CD4-positive, alpha-beta T cell (primary cell): Measurements from ENCODE around the gene SPECC1. TPM values are rescaled to one million over a fixed set of nuclear protein-coding genes. Genes with fewer than 3 reads are reported as not detected.

Experiments used
- ATAC-seq: fragments of 200-7000 bp; cut with Tn5 transposase; one replicate; pipeline ENCODE4 v1.10.0; 2022; ENCODE audit warnings: mild to moderate bottlenecking; ENCODE audit not compliant: poor library complexity
- CTCF ChIA-PET: fragments of 350-600 bp; sonication (Branson Sonifier 250); formaldehyde crosslinking; loops from one replicate; lab custom pipeline; 2021; ENCODE audit warnings: antibody characterized with exemption, inconsistent platforms; lab: Charles Lee
- POLR2A ChIA-PET: fragments of 350-600 bp; sonication (Branson Sonifier 250); formaldehyde crosslinking; loops from one replicate; lab custom pipeline; 2021; ENCODE audit warnings: antibody characterized with exemption, inconsistent platforms; lab: Charles Lee
- DNase-seq, 14 experiments: peaks; one replicate each; pipeline ENCODE4 v3.0.0-alpha.2; 2013 to 2020; ENCODE audit warnings: mixed read lengths in 2 of 14
- H3K27ac ChIP-seq, 2 donors: one replicate each; pipeline versions ENCODE4 v1.5.1 to v1.7.0; 2013; ENCODE audit warnings: low read length in 2 of 2, low read depth in 1 of 2, mild to moderate bottlenecking in 1 of 2
- H3K27me3 ChIP-seq, 2 experiments: 1 replicate in 1 of 2; 2 replicates in 1 of 2; pipeline versions ENCODE4 v1.6.1 to v1.7.0; 2013; ENCODE audit warnings: low read length in 2 of 2, control low read depth in 1 of 2, mild to moderate bottlenecking in 1 of 2, moderate library complexity in 1 of 2; ENCODE audit not compliant: insufficient read depth in 2 of 2, control insufficient read depth in 1 of 2
- H3K36me3 ChIP-seq: one replicate; pipeline ENCODE4 v1.6.1; 2013; ENCODE audit warnings: low read length, control low read depth; ENCODE audit not compliant: insufficient read depth
- H3K4me1 ChIP-seq: one replicate; pipeline ENCODE4 v1.6.1; 2013; ENCODE audit warnings: low read length, control low read depth; ENCODE audit not compliant: insufficient read depth
- H3K4me3 ChIP-seq: one replicate; pipeline ENCODE4 v1.5.1; 2013; ENCODE audit warnings: mild to moderate bottlenecking, low read length, moderate library complexity
- H3K9me3 ChIP-seq, 2 experiments: 1 replicate in 1 of 2; 2 replicates in 1 of 2; pipeline versions ENCODE4 v1.6.1 to v1.7.0; 2013; ENCODE audit warnings: low read length in 2 of 2, mild to moderate bottlenecking in 2 of 2, control low read depth in 1 of 2, moderate library complexity in 1 of 2; ENCODE audit not compliant: control insufficient read depth in 1 of 2, insufficient read depth in 1 of 2
- H3K27ac Mint-ChIP-seq: one replicate; pipeline ENCODE4 v1.8.0; 2020; ENCODE audit warnings: mixed read lengths
- H3K27me3 Mint-ChIP-seq: one replicate; pipeline ENCODE4 v1.8.0; 2021; ENCODE audit warnings: mixed read lengths
- H3K36me3 Mint-ChIP-seq: one replicate; pipeline ENCODE4 v1.8.0; 2021; ENCODE audit warnings: low read depth, mixed read lengths
- H3K4me1 Mint-ChIP-seq: one replicate; pipeline ENCODE4 v1.8.0; 2021; ENCODE audit warnings: low read depth, mixed read lengths
- H3K4me3 Mint-ChIP-seq: one replicate; pipeline ENCODE4 v1.8.0; 2020; ENCODE audit warnings: mild to moderate bottlenecking, mixed read lengths
- H3K9me3 Mint-ChIP-seq: one replicate; pipeline ENCODE4 v1.8.0; 2020; ENCODE audit warnings: mixed read lengths
- intact Hi-C, 2 experiments: fragments of 100-400 bp; cut with DNase I in 1 of 2; cut with micrococcal nuclease in 1 of 2; formaldehyde crosslinking; loops; one replicate each; pipeline versions ENCODE4 v1.15.1 to v1.9.0; 2023 to 2025; cut with DNase I, micrococcal nuclease
- total RNA-seq, 174 experiments: library from RNA in 2 of 174; stranded (reverse) in 2 of 174; gene quantifications; one replicate each; pipeline ENCODE4 v1.2.3 and lab custom pipeline; 2021 to 2026
- TF ChIP-seq, protein P1 (sequence below): fragments of 200-600 bp; IDR thresholded peaks from one replicate; pipeline ENCODE4 v1.8.0; 2022; ENCODE audit warnings: antibody characterized with exemption, mild to moderate bottlenecking

The SPECC1 gene
- total RNA-seq, 2 experiments from 2014 or later = 4.3 to 4.4 TPM

- Histone ChIP-seq H3K9me3 (peaks cover 9 to 22% of the 10 kb centered on the region in 2 experiments), H3K4me3 (no peak overlapping the region), H3K27ac (no peak overlapping the region), H3K27me3 (no peaks in the 10 kb centered on the region), H3K4me1 (no peaks in the 10 kb centered on the region), H3K36me3 (no peaks in the 10 kb centered on the region)
- Mint-ChIP-seq H3K36me3 (peaks cover 29% of the 10 kb centered on the region), H3K9me3 (peaks cover 6% of the 10 kb centered on the region), H3K4me3 (no peak overlapping the region), H3K27ac (no peak overlapping the region), H3K4me1 (peaks cover 9% of the 10 kb centered on the region), H3K27me3 (no peaks in the 10 kb centered on the region)
- no peak for DNase-seq
- TF ChIP-seq, protein P1, sequence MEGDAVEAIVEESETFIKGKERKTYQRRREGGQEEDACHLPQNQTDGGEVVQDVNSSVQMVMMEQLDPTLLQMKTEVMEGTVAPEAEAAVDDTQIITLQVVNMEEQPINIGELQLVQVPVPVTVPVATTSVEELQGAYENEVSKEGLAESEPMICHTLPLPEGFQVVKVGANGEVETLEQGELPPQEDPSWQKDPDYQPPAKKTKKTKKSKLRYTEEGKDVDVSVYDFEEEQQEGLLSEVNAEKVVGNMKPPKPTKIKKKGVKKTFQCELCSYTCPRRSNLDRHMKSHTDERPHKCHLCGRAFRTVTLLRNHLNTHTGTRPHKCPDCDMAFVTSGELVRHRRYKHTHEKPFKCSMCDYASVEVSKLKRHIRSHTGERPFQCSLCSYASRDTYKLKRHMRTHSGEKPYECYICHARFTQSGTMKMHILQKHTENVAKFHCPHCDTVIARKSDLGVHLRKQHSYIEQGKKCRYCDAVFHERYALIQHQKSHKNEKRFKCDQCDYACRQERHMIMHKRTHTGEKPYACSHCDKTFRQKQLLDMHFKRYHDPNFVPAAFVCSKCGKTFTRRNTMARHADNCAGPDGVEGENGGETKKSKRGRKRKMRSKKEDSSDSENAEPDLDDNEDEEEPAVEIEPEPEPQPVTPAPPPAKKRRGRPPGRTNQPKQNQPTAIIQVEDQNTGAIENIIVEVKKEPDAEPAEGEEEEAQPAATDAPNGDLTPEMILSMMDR = no peak
- ChIA-PET POLR2A (no interaction called here), CTCF (no interaction called here)
- no peak for ATAC-seq
- intact Hi-C loops = no loop called here
Measured at GRCh38 chr17:20304961-20305360, 295.8 kb downstream of the SPECC1 start.

GRCh38 chr17:20306924-20307323, 297.8 kb downstream of the SPECC1 start:
- Mint-ChIP-seq H3K27me3 (no peaks in the 10 kb centered on the region), H3K27ac (no peak overlapping the region), H3K9me3 (peaks cover 6% of the 10 kb centered on the region), H3K4me3 (no peak overlapping the region), H3K36me3 (peaks cover 35% of the 10 kb centered on the region), H3K4me1 (peaks cover 9% of the 10 kb centered on the region)
- Histone ChIP-seq H3K9me3 (peaks cover 9 to 22% of the 10 kb centered on the region in 2 experiments), H3K27ac (no peak overlapping the region), H3K4me3 (no peak overlapping the region), H3K36me3 (no peaks in the 10 kb centered on the region), H3K27me3 (no peaks in the 10 kb centered on the region), H3K4me1 (no peaks in the 10 kb centered on the region)
- TF ChIP-seq, protein P1 = no peak
- CTCF ChIA-PET = no interaction called here
- POLR2A ChIA-PET = no interaction called here
- intact Hi-C loops = no loop called here
- no peak for ATAC-seq
- DNase-seq = no peak

GRCh38 chr17:20307326-20307910, 298.3 kb downstream of the SPECC1 start:
- POLR2A ChIA-PET = no interaction called here
- DNase-seq = no peak
- no peak overlapping the region for H3K4me3 Mint-ChIP-seq
- peaks cover 6% of the 10 kb centered on the region for H3K9me3 Mint-ChIP-seq
- TF ChIP-seq, protein P1 = no peak
- peaks cover 9% of the 10 kb centered on the region for H3K4me1 Mint-ChIP-seq
- CTCF ChIA-PET = no interaction called here
- peaks cover 35% of the 10 kb centered on the region for H3K36me3 Mint-ChIP-seq
- peaks cover 9 to 22% of the 10 kb centered on the region in 2 experiments for H3K9me3 ChIP-seq
- no peak overlapping the region for H3K27ac ChIP-seq
- no peak overlapping the region for H3K27ac Mint-ChIP-seq
- intact Hi-C loops = no loop called here
- no peaks in the 10 kb centered on the region for H3K27me3 Mint-ChIP-seq
- no peaks in the 10 kb centered on the region for H3K4me1 ChIP-seq
- H3K36me3 ChIP-seq = no peaks in the 10 kb centered on the region
- ATAC-seq = no peak
- no peak overlapping the region for H3K4me3 ChIP-seq
- no peaks in the 10 kb centered on the region for H3K27me3 ChIP-seq
